GM19193 (cell line): ENCODE data around the gene PDHX.

Experiments
- POLR2A ChIP-seq: IDR thresholded peaks from 4 replicates; pipeline ENCODE4 v1.6.1; 2011; ENCODE audit not compliant: insufficient read depth, insufficient read length; ENCODE audit errors: extremely low read depth

PDHX gene

DNA sequence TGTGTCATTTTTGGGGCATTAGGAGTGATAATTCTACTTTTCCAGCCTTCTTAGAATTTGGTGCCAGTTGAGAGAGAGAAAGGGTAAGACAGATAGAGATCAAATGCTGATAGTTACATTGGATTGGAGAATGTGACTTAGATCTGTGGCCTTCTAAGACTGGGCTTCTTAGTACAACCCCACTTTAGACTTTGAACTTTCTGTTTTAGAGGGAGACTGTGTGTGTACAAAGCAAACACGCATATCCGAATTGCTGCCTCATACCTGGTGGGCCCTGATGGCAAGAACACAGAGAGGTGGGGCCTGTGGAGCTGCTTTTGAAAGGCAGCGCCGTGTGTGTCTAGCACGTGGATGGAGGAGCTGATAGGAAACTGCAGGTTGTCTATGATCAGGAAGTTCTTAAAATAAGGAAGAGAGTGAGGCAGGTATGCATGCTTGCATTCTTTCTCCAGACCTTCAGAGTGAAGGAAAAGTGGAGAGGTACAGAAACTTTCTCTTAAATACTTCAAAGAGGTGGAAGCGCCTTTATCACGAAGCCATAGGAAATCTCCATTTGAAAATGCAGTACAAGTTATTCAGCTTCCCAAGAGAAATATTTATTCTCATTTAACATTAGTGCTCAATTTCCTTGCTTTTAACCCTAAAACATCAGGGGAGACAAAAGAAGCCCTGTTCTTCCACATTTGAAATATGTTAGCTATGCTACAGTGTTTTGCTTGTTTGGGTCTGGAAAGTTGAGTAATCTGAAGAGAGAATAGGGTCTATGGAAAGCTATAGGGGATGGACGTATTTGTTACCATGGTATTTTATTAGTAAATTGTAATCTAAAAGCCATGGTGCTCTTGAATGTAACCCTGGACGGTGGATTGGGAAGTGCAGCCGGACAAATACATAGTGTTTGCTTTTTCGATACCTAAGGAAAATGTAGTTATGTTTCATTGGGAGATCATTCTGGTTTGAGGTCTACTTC lies 13.7 kb downstream of the PDHX start:
- TF ChIP-seq POLR2A, result no peak

DNA sequence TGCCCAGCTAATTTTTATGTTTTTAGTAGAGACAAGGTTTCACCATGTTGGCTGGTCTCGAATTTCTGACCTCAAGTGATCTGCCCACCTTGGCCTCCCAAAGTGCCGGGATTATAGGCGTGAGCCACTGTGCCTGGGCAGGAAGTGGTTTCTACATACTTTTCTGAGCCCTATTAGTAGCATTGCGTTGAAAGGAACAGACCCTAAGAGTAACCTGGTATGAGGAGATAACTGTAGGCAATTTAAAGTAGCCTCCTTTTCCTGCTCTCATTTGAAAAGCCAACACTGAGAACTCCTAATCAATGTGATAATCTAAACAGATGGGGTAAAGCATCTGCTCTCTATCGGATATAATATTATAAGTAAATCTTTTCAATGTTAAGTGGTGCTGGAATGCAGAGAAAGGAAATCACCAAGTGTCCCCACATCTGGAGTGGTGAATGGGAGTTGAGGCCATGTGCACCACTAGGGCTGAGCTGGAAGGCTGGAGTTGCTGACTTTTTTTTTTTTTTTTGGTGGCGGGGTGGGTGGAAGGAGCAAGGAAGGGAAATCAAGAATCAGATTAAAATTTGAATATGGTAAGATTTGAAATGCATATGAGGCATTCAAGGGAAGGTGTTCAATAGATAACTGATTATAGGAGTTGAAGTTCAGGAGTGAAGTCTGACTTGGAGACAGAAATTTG lies 20.7 kb downstream of the PDHX start:
- TF ChIP-seq POLR2A, result no peak

DNA sequence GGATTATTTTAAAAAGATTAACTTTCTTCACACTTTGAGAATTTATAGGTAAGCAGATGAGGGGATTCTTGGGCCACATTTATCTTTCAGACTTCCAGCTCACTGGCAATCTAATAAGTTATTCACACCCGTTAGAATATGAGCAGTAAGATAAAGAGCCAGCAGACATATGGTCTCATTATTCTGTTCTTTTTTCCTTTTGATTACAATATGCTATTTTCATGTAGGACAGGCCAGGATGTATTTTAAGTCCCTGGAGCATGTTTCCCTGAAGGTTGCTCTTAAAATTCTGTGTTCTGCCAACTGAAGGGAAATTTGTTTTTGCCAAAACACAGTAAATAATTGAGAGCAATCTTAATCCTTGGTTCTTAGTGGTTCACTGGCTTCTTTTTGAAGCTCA lies 22.2 kb downstream of the PDHX start:
- no peak for TF ChIP-seq POLR2A

DNA sequence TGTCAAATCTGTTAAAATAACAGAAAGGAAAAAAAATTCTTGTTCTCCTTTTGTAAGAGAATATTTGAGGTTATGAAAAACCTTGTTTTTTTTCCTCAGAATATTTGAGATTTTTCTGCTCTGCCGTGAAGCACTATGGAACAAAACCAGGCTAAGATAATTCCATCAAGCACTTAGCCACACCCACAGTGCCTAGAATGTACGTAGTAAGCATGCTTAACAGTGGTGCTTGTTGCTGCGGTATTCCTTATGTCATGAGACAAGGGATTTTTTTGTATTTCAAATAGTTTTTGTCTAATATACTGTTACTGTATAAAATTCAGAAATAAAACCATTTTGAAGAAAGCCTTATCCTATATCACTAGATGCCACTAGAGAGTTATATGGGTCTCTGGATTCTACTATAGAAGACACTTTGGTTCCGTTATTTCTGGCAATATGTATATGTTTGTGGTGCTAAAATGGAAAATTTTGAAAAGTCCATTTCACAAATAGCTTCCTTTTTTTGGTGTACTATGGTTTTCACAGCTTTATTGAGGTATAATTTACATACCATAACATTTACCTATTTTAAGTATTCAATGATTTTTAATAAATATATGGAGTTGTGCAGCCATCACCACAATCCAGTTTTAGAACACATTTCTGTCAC lies 23.7 kb downstream of the PDHX start:
- no peak for TF ChIP-seq POLR2A

DNA sequence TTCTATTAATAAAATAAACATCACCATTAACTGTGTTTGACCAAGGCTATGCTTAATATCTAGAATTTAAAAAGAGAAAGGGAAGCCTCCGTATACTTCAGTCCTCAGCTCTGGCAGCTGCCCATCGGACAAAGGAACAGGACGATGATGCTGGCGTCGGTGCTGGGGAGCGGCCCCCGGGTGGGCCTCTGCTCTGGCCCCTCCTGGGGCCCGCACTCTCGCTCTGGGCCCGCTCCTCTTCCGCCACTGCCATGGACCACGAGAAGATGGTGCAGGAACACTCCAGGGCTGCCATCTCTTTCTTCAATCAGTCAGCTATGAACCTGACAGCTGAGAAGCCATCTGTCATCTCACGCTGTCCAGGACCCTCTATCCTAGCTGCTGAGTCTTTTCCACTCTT lies 25.3 kb downstream of the PDHX start:
- TF ChIP-seq POLR2A, result no peak

- TF ChIP-seq POLR2A, result no peak
Measured at GRCh38 chr11:34944692-34945091, 28.3 kb downstream of the PDHX start.

- TF ChIP-seq POLR2A, result no peak
Measured at GRCh38 chr11:34948696-34949095, 32.3 kb downstream of the PDHX start.

DNA sequence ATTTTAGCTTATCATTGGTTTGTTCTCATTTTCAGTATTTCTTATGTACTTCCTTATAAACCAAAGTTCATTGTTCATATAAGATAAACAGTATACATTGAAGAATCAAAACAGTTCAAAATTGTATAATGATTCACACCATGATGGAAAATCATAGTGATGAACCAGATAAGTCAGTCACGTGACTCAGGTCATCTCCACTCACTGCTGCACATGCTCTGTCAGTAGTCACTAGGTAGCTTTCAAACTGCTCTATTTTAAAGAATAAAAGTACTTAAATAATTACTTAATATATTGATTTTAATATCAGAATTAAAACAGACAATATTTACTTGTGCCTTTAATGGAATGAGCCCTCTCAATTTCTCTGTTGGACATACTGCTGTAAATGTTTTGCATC lies 37.5 kb downstream of the PDHX start:
- no peak for TF ChIP-seq POLR2A

- no peak for TF ChIP-seq POLR2A
Measured at GRCh38 chr11:34957206-34957605, 40.8 kb downstream of the PDHX start.

DNA sequence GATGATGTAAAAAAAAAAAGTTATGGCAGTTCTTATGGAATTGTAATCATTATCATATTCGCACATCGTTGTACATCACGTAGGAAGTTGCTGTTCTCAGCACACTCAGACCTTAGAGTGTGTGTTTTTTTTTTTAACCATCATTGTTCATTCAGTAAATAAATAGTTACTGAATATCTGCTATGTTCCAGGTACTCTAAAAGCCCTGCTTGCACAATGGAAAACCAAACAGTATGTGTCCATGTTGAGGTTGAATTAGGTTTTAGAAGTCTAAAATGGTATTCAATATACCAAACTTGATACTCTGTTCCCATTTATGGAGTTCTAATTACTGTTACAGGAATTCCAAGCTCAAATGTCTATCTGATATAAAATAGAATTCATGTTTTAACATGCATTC lies 41.2 kb downstream of the PDHX start:
- no peak for TF ChIP-seq POLR2A

- no peak for TF ChIP-seq POLR2A
Measured at GRCh38 chr11:34959770-34960169, 43.4 kb downstream of the PDHX start.

- no peak for TF ChIP-seq POLR2A
Measured at GRCh38 chr11:34960277-34960676, 43.9 kb downstream of the PDHX start.

DNA sequence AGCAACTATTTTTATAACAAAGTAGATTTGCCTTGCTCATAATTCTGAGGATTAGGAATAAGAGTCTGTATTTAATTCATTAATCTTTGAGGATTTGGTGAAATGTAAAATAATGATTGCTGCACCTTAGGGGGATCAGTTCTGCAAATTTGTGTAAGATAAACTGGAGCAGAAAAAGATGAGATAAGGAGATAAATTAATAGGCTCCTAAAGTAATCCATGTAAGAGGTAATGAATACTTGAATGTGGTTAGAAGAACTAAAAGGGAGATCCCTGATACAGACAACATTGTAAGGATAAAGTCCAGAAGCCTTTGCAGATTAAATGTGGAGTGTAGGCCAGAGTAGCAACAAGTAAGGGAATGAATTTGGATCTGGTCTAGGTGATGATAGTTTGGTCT lies 45.6 kb downstream of the PDHX start:
- TF ChIP-seq POLR2A, result no peak

GRCh38 chr11:34963351-34963750 lies 46.9 kb downstream of the PDHX start:
- no peak for TF ChIP-seq POLR2A

- TF ChIP-seq POLR2A, result no peak
Measured at GRCh38 chr11:34964610-34965331, 48.4 kb downstream of the PDHX start.

- TF ChIP-seq POLR2A, result no peak
Measured at GRCh38 chr11:34968862-34969261, 52.4 kb downstream of the PDHX start.

DNA sequence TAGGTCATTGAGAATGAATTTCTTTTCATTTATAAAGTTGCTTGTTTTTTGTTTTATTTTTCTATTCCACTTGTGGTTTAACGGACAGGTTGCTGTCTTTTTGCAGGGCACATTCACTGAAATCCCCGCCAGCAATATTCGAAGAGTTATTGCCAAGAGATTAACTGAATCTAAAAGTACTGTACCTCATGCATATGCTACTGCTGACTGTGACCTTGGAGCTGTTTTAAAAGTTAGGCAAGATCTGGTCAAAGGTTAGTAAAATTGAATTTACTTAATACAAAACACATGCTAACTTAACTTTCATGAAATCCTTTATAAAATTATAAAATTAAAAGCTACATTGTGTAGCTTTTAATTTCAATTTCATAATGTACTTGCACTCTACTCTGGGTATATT lies 53.6 kb downstream of the PDHX start:
- TF ChIP-seq POLR2A, result no peak
